Activated T-cell treated with anti-CD3 and anti-CD28 coated beads, Interleukin-2, amount 50 U/mL, for 48 hours (primary cell): ENCODE measurements around the gene ANTXR1.

Source experiments
- DNase-seq, 2 experiments: peaks; one replicate each; pipeline ENCODE4 v3.0.0-alpha.2; 2020

ANTXR1 gene

DNA sequence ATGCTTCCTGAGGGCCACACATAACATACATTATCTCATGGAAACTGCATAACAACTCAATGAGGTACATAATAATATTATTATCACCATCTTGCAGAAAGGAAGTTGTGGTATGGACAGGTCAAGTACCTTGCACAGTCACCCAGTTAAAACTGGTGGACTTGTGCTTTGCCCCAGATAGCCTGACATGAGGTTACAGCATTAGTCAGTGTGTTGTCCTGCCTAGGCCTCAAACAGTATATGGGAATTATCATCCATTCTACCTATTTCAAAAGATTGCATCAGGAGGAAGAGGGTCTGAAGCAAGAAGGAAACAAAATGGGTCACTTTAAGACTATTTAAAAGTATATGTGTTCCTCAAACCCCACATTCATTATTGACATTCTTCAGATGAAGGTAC, 5.4 kb upstream of the ANTXR1 start:
- DNase-seq: no peak

DNA sequence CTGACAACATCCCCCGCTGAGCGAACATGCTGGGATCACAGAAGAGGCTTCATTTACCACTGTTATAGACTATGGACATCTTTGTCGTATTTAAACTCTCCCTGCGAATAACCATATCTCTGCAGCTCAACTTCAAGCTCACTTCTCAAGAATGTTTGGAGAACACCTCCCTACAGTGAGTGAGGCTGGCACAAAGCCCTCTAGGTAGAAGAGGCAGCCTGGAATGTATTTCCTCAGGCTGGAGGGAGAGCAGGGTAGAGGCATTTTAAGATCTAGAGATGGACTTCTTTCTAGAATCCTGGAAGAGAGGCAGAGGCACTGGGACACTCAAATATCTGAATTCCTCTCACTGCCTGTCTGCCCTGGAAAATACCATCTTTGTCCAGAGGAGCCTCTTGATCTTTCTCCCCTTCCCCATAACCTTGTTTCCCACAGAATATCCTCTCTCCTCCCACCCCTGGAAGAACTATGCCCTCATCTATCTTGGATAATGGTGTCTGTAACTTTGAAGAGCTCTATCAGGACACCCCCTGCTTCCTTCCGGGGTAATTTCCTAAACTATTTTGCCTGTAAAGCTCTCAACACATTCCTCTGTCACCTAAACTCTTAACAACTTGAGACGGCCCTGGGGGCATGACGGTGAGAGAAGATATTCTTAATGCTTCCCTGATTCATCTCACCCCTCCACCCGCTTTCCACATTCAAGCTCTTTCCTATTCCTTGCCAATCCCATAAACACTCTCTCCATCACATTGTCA, 2.4 kb upstream of the ANTXR1 start:
- DNase-seq: no peak

DNA sequence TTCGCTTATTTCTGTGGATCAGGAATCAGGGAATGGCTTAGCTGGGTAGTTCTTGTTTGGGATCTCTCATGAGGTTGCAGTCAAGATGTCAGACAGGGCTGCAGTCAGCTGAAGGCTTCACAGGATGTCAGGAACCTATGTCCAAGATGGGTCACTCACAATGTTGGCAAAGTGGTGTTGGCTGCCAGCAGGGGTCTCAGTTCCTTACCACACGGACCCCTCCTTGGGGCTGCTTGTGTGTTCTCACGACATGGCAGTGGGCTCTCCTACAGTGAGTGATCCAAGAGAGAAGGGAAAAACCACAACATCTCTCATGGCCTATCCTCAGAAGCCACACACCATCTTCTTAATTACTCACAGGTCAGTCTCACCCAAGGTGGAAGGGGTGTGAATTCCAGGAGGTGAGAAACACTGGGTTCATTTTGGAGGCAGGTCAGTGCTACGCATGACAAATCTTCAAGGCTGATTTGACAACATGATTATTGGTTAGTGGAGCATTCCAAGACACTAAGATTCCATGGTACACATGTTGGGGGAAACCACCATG, 1.3 kb upstream of the ANTXR1 start:
- DNase-seq: no peak

DNA sequence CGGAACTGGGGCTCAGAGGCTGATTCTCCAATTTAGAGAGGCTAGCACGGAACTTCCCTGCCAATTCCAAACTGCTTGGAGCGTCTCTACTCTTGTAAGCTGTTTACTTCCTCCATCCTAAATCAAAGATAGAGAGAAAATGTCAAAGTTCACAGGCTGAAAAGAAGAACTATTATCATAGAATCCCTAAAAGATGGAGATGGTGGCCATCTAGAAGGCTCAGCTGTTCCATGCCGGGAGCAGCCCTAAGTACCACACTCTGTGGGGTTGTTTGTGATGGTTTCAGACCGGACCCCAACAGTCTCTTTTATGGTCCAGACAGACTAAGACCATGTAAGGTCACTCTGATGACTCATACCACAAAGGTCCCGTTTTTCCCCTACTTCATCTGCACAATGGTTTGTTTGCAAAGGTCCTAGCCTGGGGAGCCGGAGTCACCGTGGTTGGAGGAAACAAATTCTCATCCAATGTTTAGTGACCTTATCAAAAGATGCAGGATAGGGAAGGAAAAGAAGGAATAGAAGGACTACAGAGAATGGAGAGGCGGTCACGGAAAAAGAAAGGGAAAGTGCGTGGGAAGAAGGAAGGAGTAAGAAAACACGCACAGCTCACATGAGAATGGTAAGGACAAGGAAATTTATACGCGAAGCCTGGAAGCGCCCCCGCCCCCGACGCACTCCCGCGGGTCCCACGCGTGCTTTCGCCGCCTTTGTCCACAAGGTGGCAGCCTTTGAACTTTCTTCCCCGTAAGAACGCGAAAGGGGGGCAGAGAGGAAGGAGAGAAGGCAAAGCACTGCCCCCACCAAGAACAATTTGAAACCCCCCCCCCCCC, 453 bp upstream of the ANTXR1 start:
- DNase-seq: peak; percentile 61 to 63

DNA sequence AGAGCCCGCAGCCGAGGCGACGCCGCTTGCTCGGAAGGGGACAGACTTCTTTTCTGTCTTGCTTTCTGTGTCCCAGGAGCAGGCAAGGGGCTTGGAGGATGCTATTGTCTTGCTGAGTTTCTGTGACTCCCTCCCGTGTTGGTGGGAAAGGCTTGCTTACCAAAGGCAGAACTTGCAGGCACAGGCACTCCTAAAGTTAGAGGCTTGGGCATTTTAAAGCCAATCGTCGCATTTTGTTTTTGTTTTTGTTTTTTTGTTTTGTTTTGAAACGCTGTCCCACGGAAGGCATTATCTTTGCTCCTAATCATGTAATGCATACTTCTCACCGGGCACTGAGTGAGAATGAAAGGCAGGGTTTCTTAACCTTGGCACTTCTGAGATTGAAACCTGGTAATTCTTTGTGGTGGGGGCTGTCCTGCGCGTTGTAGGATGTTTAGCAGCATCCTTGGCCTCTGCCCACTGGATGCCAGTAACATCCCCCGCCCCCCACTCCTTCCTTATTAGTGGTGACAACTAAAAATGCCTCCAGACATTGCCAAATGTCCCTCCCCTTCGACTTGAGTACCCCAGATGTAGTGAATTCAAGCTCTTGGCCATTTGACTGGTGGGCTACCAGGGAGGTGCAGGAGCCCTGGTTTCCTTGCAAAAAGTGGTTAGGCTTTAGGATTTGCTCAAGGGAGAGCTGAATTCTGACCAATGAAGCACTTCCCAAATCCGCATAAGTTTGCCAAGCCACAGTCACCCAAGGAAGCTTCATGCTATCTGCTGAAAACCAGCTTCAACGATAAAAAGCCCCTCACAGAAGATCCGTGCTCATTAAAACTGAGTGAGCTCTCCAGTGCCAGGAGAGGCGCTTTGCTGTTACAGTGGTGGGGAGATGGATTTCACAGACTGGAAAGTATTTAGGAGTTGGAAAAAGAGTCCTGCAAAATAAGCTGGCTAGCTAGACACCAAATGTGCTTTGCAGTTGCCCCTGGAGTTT, 1.2 kb downstream of the ANTXR1 start:
- peak; percentile 31 to 40 for DNase-seq

DNA sequence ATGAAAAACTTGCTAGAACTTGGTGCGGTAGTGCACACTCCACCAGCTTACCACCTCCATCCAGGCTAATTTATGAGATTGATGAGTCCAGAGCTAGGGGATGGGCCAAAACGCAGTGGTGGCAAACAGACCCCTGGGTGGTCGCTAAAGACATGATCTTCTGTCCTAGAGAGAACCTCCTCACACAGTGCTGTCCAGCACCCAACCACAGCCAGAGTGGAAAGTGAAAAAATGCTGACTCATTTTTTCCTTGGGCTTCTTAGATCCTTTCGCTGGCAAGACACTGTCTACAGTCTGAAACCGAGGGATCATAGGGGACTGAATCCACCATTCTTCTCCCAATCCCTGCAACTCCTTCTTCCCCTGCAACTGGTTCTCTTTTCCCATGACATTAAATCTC, 4.1 kb downstream of the ANTXR1 start:
- no peak for DNase-seq

DNA sequence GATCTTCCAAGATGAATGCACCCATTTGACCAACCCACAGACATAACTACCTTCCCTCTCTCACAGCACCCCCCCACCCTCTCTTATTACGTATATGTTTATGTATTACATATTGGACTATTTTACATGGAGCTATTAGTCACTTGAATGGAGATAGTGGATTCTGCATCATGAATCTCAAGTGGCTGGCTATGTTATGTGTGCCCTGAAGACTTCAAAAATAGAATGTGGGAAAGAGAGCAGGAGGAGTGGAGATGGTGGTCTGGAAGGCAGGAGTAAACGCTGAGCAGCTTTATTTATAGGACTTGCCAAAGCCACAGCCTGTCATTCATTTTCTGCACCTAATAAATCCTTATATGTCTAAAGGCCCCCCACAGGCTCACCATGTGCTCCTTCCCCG, 4.9 kb downstream of the ANTXR1 start:
- DNase-seq: no peak

DNA sequence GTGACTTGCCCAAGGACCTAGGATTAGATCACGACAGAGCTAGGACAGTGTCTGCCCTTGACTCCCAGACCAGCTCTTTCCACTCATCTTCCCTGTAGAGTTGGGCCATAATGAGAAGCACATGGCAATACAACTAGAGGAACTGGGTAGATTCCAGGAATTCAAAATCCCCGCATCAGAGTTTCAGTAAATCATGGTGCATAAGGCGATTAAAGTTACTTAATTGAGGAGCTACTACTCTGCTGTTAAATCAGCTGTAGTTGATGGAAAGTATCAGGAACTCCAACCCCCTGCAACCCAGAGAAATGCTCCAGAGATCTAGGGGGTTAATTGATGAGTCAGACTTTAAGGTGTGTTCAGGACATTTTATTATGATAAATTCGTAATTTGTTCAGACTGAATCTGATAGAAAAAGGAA, 5.7 kb downstream of the ANTXR1 start:
- no peak for DNase-seq

DNA sequence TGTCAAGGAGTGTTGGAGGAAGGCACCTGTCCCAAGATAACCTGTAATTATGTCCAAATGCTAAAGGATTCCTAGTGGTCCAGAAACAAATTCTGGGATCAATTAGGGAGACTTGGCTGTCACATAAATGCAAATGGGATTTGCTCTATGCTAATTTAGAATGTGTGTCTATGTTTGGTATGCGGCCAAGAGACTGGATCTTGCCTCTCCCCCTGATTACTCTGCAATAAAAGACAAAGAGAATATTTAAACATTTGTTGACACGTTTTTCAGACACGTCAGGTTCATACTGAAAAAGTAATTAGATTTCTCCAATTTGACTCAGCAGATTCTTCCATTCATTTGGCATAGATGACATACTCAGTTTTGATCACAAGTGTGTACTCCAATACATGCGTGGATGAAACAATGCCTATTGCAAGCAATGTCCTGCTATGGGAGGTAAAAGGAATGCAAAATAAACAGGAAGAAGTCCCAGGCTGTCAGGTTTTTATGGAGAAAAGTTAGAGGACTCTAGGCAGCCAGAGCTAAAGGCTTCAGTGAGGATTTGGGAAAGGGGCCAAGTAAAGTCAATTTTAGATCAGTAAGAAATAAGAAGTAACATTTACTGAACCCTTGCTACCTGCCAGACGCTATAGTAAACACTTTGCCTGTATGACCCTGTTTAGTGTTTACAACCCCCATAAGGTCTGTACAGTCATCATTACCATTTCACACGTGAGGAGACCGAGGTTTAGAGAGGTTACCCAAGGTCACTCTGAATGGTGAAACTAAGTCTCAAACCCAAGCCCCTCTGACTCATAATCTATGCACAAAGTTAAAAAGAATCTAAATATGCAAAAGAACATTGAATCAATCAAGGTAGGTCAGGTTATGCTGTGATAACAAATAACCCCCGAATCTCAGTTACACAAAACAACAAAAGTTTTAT, 7.8 kb downstream of the ANTXR1 start:
- no peak for DNase-seq

DNA sequence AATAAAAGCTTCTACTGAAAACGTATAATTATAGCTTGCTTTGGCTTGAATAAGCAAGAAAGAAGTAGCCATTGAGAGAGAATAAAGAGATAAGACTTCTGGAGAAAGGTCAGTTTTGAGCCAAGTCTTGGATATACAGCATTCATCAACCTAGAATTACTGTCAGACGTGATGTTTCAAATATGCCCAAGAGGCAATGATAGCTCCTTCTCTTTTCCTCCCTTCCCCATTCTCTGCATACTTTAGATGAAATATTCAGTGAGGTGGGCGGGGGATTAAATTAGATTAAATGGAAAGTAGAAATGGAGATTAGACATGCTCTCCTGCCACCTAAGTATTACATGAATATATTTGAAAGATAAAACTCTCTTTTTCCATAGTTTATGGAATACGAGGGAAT, 8.7 kb downstream of the ANTXR1 start:
- no peak for DNase-seq

DNA sequence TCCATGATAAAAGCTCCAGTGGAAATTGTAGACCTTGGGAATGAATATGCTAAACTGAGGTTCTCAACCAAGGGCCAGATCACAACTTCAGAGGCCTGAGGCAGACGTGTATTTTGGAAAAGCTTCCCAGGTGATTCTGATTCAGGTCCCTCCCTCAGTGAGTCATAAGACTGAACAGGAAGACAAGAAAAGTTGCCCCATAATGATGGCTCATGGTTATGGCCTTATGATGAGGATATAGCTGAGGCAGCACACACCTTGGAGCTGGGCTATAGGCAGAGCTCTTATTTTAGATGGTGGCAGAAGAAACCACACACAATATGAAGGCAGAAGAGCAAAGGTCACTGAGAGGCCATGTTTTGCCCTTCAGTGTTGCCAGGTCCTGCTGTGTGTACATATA, 9.6 kb downstream of the ANTXR1 start:
- DNase-seq: no peak

DNA sequence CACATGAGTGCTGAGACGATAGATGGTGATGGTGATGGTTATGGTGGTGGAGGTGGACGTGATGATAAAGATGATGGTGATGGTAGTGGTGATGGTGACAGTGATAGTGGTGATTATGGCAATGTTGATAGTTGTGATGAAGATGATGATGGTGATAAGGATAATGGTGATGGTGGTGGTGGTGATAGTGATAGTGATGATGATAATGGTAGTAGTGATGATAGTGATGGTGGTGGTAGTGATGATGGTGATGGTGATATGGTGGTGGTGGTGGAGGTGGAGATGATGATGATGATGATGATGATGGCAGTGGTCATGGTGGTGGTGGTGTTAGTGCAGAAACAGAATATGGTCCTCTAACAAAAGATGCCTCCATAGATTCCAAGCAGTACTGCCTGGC, 10.3 kb downstream of the ANTXR1 start:
- no peak for DNase-seq

DNA sequence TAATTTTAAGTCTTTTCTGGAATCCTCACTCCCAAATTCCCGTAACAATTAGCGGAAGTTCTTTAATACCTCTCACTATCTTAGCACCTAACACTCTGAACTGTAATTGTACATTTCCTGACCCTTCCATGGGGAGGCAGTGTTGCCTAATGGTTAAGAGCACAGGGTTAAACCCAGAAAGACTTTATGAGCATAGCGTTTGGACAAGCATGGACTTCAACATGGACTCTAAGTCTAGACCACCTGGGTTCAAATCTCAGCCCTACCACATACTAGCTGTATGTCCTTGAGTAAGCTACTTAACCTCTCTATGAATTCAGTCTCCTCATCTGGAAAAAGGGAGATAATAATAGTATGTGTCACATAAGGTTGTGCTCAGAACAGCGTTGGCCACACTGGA, 13.0 kb downstream of the ANTXR1 start:
- peak; percentile 40 for DNase-seq

DNA sequence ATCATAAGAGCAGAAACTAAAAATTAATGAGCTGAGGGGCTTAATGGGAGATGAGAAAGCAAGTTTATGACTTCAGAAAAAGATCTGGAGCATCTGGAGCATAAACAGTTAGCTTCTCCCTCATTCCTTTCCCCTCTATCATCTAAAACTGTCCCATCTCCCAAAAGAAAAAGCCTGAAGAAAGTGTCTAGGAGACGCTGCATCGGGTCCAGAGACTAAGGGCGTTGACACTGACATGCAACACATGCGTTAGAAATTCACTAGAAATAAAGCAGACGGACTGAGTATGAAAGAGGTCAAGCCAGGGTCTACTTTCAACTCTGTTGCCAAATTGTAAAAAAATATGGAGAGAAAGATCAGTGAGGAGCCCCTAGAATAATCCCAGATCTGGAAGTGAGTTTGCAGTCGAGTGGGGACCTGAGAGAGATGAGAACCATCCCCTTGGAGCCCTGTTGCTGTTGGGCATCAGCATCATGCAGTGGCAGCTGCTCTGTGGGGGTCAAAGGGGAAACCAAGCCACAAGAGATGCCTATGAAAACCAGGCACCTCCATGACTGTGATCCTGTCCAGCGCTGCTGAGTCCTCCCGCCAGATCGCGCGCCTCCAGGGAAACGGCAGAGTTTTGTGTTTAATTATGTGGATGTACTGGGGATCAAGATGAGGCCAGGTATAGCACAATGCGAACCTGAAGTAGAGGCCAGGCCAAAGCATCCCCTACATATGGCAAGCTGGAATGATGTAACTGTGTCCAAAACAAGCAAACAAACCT, 13.9 kb downstream of the ANTXR1 start:
- no peak for DNase-seq

DNA sequence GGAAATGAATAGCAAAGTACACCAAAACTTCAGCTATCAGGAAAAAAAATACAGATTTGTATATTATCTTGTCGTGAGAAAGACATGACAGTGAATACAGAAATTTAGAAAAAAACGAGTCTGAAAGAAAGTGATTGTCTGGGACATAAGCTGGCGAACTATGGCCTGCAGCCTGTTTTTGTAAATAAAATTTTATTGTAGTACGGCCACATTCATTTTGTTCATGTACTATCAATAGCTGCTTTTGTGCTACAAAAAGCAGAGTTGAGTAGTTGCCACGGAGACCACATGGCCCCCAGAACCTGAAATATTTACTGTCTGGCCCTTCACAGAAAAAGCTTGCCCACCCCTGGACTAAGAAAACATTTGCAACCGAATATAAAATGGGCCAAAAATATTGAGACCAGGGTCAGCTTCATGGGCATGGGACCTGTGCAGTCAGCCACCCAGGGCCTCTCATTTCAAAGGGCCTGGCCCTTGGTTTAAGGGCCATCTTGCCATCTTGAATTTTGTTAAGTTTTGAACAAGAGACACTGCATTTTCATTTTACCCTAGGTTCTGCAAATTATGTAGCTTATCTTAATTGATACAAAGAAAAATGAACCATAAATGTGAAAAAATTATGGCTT, 17.9 kb downstream of the ANTXR1 start:
- DNase-seq: no peak

DNA sequence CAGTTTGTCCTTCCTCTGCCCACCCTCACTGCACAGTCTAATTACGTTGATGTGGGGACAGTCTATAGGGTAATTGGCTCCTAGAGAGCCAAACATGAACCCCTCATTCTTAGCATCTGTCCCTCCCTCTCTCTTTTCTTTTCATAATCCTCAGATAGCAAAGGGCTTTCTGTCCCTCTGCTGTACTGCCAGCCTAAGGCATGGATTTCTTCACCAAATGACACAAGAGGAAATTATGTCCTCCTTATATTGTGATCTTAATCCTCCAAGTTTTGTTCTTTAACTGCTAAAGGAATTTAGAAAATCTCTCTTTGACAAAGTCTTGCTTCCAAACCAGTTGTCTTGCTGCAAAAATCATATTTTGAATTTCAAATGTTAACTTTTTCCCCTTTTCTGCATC, 18.5 kb downstream of the ANTXR1 start:
- no peak for DNase-seq

DNA sequence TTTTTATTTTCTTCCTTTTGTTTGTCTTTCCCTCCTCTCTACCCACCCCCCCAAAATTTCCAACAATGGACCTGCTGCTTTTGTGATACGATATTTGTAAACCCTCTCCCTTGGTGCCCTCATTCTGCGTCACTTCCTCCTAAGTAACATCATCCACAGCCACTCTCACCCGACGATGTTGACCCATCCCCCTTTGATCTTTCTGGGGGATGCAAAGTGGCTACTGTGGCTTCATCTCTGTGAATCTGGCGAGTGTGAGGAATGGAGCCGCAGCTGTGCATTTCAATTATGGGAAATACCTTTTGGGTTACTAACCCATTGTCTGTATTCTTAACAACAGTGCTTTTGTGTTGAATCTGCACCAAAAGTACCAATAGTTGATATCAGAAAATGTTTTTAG, 19.4 kb downstream of the ANTXR1 start:
- no peak for DNase-seq

DNA sequence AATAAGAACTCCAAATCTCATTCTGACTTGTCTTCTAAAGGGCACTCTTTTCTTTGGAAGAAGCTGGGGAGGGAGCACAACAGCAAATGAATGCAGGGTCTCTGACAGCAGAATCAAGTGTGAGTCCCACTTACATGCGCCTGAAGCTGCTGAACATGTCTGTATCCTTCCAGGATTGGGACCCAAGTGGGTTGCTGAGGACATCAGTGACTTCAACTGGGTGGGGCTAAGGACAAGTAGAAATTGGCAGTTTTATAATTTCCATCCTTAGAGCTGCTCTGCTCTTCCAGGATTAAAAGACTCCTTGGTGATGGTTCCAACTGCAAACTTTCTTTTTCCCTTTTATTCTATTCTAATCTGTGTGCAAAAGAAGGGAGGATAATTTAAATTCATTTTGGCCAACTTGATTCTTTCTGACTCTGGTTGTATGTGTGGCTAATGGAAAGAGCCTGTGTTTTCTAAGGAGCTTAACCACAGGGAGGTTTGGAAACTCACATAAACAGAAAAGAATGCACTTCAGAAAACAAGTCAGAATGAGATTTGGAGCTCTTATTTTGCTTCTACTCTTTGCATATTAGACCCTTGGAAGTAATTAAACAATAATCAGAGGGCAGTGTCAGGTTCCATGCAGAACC, 20.6 kb downstream of the ANTXR1 start:
- no peak for DNase-seq

DNA sequence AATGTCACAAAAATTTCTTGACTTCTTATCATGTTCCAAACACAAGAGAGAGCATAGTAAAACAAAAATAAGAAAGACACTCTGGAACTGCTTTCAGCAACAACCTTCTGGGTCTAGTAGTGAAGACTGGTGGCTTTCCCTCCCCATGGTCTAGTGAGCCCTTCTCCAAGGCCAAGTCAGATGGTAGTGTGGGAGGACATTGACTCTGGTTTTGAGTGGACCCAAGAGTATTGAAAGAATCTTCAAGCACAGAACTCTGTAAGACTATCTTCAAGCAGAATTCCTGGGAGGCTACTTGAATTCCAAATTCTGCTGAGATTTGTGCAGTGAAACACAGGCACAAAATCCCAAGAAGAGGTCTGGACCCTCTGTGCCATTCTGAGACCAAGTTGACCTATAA, 21.1 kb downstream of the ANTXR1 start:
- no peak for DNase-seq

DNA sequence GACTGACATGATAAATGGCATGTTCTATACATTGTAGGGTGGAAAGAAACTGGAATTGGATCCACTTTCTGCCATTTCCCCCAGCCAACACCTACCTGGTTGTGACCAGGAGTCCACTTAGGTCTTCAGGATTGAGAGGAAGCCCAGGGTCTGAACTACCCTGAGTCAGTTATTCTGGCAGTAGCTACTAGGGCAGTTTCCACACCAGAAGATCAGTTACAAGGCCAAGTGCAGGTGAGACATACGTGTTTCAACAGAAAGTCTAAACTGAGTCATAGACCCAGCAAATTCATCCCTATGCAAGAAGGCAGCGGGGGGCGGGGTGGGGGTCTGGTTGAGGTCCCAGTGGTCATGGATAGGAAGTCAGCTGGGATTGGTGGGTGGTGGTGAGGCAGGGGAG, 21.9 kb downstream of the ANTXR1 start:
- no peak for DNase-seq
